K562 (cell line): ENCODE results near the gene C2orf92. TPM values are rescaled to one million over a fixed set of nuclear protein-coding genes. Genes with fewer than 3 reads are reported as not detected.
"Not testable (repeated sequence)": the region's sequence is repeated elsewhere in the genome, so short reads cannot be mapped to it uniquely, and the experiment has no call there.

Experiments
- ATAC-seq: fragments of 200-7000 bp; cut with Tn5 transposase; 3 replicates; pipeline ENCODE4 v1.9.1; 2020; ENCODE audit warnings: moderate library complexity
- BruUV-seq: library from RNA; stranded (reverse); fragments of 400-500 nt; replicated peaks from 2 replicates; lab custom pipeline; 2021; lab: Mats Ljungman, UMichigan
- CTCF ChIA-PET: fragments of 300-600 bp; formaldehyde crosslinking; extraction: SDS; loops from one replicate; lab custom pipeline; 2021; ENCODE audit warnings: low intra/inter-chr PET ratio; lab: Yijun Ruan, JAX
- POLR2A ChIA-PET: fragments of 300-600, 350-650 bp; sonication (Branson Sonifier 250); formaldehyde crosslinking; extraction: SDS; loops from one replicate; lab custom pipeline; 2021; ENCODE audit warnings: antibody characterized with exemption, inconsistent platforms; lab: Yijun Ruan, JAX
- DNase-seq, 4 experiments: peaks; one replicate each; pipeline versions ENCODE4 v3.0.0 to v3.0.0-alpha.2; 2011 to 2018; ENCODE audit warnings: low spot score in 3 of 4, mixed read lengths in 3 of 4; ENCODE audit errors: extremely low read depth in 1 of 4
- FAIRE-seq: peaks from 2 replicates; lab custom pipeline; 2011; peaks lifted over from hg19 to GRCh38; lab: Jason Lieb, UNC
- H2AFZ ChIP-seq: 2 replicates; pipeline ENCODE4 v1.6.0; 2011; ENCODE audit warnings: low read depth, low read length, control low read depth, inconsistent platforms
- H3K27ac ChIP-seq: fragments of 200-600 bp; 3 replicates; pipeline ENCODE4 v1.8.0; 2011; ENCODE audit warnings: low read depth, mild to moderate bottlenecking, control low read depth, inconsistent platforms, low read length, moderate library complexity, mixed read lengths; ENCODE audit errors: extremely low read depth
- H3K27me3 ChIP-seq, 2 experiments: fragments of 300-600 bp in 1 of 2; 2 replicates in 1 of 2; 3 replicates in 1 of 2; pipeline versions ENCODE4 v1.6.0 to v1.8.0; 2011; ENCODE audit warnings: inconsistent platforms in 2 of 2, low read length in 2 of 2, mild to moderate bottlenecking in 1 of 2, mixed read lengths in 1 of 2, moderate library complexity in 1 of 2; ENCODE audit not compliant: control insufficient read depth in 2 of 2, insufficient read depth in 2 of 2
- H3K36me3 ChIP-seq: fragments of 300-600 bp; 3 replicates; pipeline ENCODE4 v1.8.0; 2011; ENCODE audit warnings: mild to moderate bottlenecking, low read length, inconsistent platforms; ENCODE audit not compliant: control insufficient read depth, insufficient read depth
- H3K4me1 ChIP-seq, 2 experiments: fragments of 200-600 bp in 1 of 2; replicated peaks in 1 of 2; 2 replicates in 1 of 2; 3 replicates in 1 of 2; pipeline versions ENCODE4 v1.5.1 to v1.8.0; 2011; ENCODE audit warnings: inconsistent platforms in 2 of 2, low read length in 2 of 2, mild to moderate bottlenecking in 1 of 2, mixed read lengths in 1 of 2, moderate library complexity in 1 of 2; ENCODE audit not compliant: control insufficient read depth in 2 of 2, insufficient read depth in 2 of 2
- H3K4me2 ChIP-seq: 2 replicates; pipeline ENCODE4 v1.6.1; 2011; ENCODE audit warnings: low read length, control low read depth, inconsistent platforms, mixed read lengths; ENCODE audit not compliant: insufficient read depth
- H3K4me3 ChIP-seq: fragments of 200-600 bp; sonication (generic), shearing (Covaris generic); 2 replicates; pipeline ENCODE4 v1.5.1; 2016; ENCODE audit warnings: control low read depth, inconsistent platforms
- H3K79me2 ChIP-seq: fragments of 200-600 bp; 3 replicates; pipeline ENCODE4 v1.8.0; 2011; ENCODE audit warnings: low read length, inconsistent platforms; ENCODE audit not compliant: control insufficient read depth, insufficient read depth
- H3K9ac ChIP-seq, 2 experiments: 2 replicates each; pipeline versions ENCODE4 v1.6.0 to v1.6.1; 2011; ENCODE audit warnings: low read depth in 2 of 2, low read length in 2 of 2, control low read depth in 1 of 2, inconsistent platforms in 1 of 2, mild to moderate bottlenecking in 1 of 2, mixed read lengths in 1 of 2; ENCODE audit not compliant: insufficient read depth in 1 of 2
- H3K9me1 ChIP-seq: one replicate; pipeline ENCODE4 v1.6.0; 2011; ENCODE audit warnings: inconsistent platforms, mild to moderate bottlenecking, low read length, moderate library complexity; ENCODE audit not compliant: control insufficient read depth, insufficient read depth
- H3K9me3 ChIP-seq: replicated peaks from 2 replicates; pipeline ENCODE4 v1.5.1; 2011; ENCODE audit warnings: low read depth, low read length, inconsistent platforms; ENCODE audit not compliant: control insufficient read depth, insufficient read depth
- H4K20me1 ChIP-seq: replicated peaks from 2 replicates; pipeline ENCODE4 v1.6.1; 2011; ENCODE audit warnings: low read length, inconsistent platforms, mixed read lengths; ENCODE audit not compliant: control insufficient read depth, insufficient read depth
- ELF2 ChIP-seq: fragments of 250-450 bp; sonication (Bioruptor Pico); IDR thresholded peaks from 2 replicates; pipeline ENCODE4 v1.5.0; 2021; ENCODE audit warnings: mild to moderate bottlenecking
- IRF9 ChIP-seq: fragments of 450-650 bp; IDR thresholded peaks from 2 replicates; pipeline ENCODE4 v1.6.1; 2016; ENCODE audit warnings: missing biosample characterization, missing genetic modification characterization
- MEF2D ChIP-seq: conservative IDR thresholded peaks from 2 replicates; pipeline ENCODE4 v1.6.1; 2016; ENCODE audit warnings: low read depth, missing genetic modification characterization, missing compliant biosample characterization
- PYGO2 ChIP-seq: fragments of 450-650 bp; IDR thresholded peaks from 2 replicates; pipeline ENCODE4 v1.6.1; 2016; ENCODE audit warnings: mild to moderate bottlenecking, missing genetic modification characterization, moderate library complexity, missing compliant biosample characterization
- RFX7 ChIP-seq: fragments of 250-450 bp; sonication (Bioruptor Pico); IDR thresholded peaks from 2 replicates; pipeline ENCODE4 v1.5.1; 2021; ENCODE audit warnings: mild to moderate bottlenecking
- TAF7 ChIP-seq: fragments of 450-650 bp; IDR thresholded peaks from 2 replicates; pipeline ENCODE4 v1.6.1; 2016; ENCODE audit warnings: missing genetic modification characterization, missing compliant biosample characterization
- TEAD4 ChIP-seq, 2 experiments: sonication (generic) in 1 of 2; formaldehyde crosslinking in 1 of 2; IDR thresholded peaks; 2 replicates each; pipeline versions ENCODE4 v1.6.1 to v1.8.0; 2012 to 2022; ENCODE audit warnings: borderline replicate concordance in 1 of 2, inconsistent platforms in 1 of 2, low read length in 1 of 2, mild to moderate bottlenecking in 1 of 2, missing genetic modification reagents in 1 of 2
- TFE3 ChIP-seq: fragments of 450-650 bp; formaldehyde crosslinking; IDR thresholded peaks from 2 replicates; pipeline ENCODE4 v1.4.0; 2020; ENCODE audit warnings: mild to moderate bottlenecking, mixed read lengths
- THAP7 ChIP-seq: fragments of 250-450 bp; sonication (Bioruptor Pico); IDR thresholded peaks from 2 replicates; pipeline ENCODE4 v1.5.0; 2021
- TSHZ1 ChIP-seq: fragments of 250-450 bp; sonication (Bioruptor Pico); IDR thresholded peaks from 2 replicates; pipeline ENCODE4 v1.4.0; 2020; ENCODE audit warnings: mild to moderate bottlenecking, moderate library complexity
- ZNF134 ChIP-seq: fragments of 250-450 bp; sonication (Bioruptor Pico); conservative IDR thresholded peaks from 2 replicates; pipeline ENCODE4 v1.4.0; 2020
- ZNF395 ChIP-seq: fragments of 200-800 bp; sonication (Bioruptor generic); IDR thresholded peaks from 2 replicates; pipeline ENCODE4 v1.6.1; 2017; ENCODE audit warnings: missing genetic modification characterization, missing compliant biosample characterization
- WGBS: fragments of 100-300 bp; shearing (Covaris generic); methylation state at CpG from one replicate; pipeline ENCODE4 v1.1.6; 2016; ENCODE audit warnings: low coverage, mixed read lengths; ENCODE audit not compliant: insufficient coverage; ENCODE audit errors: missing lambda C conversion rate; 5-methylcytosine and 5-hydroxymethylcytosine counted together
- in situ Hi-C: fragments of 300-500 bp; cut with MboI; formaldehyde crosslinking; loops from 4 replicates; pipeline ENCODE4 v1.15.0; 2018; ENCODE audit warnings: inconsistent platforms, mixed read lengths
- intact Hi-C: fragments of 100-400 bp; cut with micrococcal nuclease; formaldehyde crosslinking; loops from 2 replicates; pipeline ENCODE4 v1.14.2; 2022
- polyA plus RNA-seq, 8 experiments: library from polyadenylated mRNA; depleted of rRNA in 4 of 8; stranded (reverse) in 5 of 8; unstranded in 3 of 8; fragments of >200 nt; fragmentation: Nextera tagmentation in 2 of 8; fragmentation: Illumina TruSeq in 1 of 8; extraction: Ambion mirVana in 2 of 8; extraction: Trizol in 1 of 8; gene quantifications; 2 replicates each; pipeline versions ENCODE4 v1.2.1 to v1.2.3, GENCODE V29; 2011 to 2014; ENCODE audit warnings: inconsistent platforms in 1 of 8, missing spikeins in 1 of 8
- total RNA-seq, 7 experiments: library from RNA; depleted of rRNA in 6 of 7; stranded (reverse); fragments of >200 nt in 6 of 7; fragmentation: Illumina TruSeq in 2 of 7; extraction: Trizol in 2 of 7; gene quantifications; 2 replicates each; pipeline versions ENCODE4 v1.2.1 to v1.2.3, GENCODE V29; 2011 to 2021; ENCODE audit warnings: low replicate concordance in 1 of 7

C2orf92 gene
- total and polyA plus RNA-seq, 9 of the 15 experiments (the other 6 are each of a cell fraction or from before 2014, with no cell fraction given) = 0.65 to 6.8 (median 3.6) TPM

- in situ Hi-C loops; FAIRE-seq; H3K9me3 ChIP-seq; POLR2A ChIA-PET; H2AFZ ChIP-seq; H3K36me3 ChIP-seq; H3K79me2 ChIP-seq; BruUV-seq; H3K9me1 ChIP-seq; ATAC-seq; H3K27ac ChIP-seq; intact Hi-C loops; H4K20me1 ChIP-seq; H3K4me3 ChIP-seq; H3K4me2 ChIP-seq; H3K27me3 ChIP-seq; CTCF ChIA-PET; TF ChIP-seq TEAD4 (CRISPR knock-in tag; IDR thresholded peaks at IDR 0.05; ENCODE audit: borderline replicate concordance): not testable (repeated sequence)
- Histone ChIP-seq H3K9ac (peak overlapping the region in 1 of 2 experiments; percentile 78; a peak in 2 of 4 replicates), H3K4me1 (peaks cover 24 to 47% of the 10 kb centered on the region in 2 experiments)
- DNase-seq = peak in 1 of 4 experiments; percentile 51
- WGBS = 0% methylated on average over 9 of the region's 9 CpGs
- TF ChIP-seq TSHZ1 (CRISPR knock-in tag) = peak; percentile 95
- peak; percentile 51 for TF ChIP-seq ZNF134 (CRISPR knock-in tag)
- peak; percentile 69 for TF ChIP-seq TEAD4 (IDR thresholded peaks at IDR 0.05; ENCODE audit: low read length)
- peak; percentile 43; the same call in 1 of the 2 replicates for TF ChIP-seq RFX7 (CRISPR knock-in tag)
- peak; percentile 63; the same call in 1 of the 2 replicates for TF ChIP-seq ELF2
- TF ChIP-seq MEF2D (tag) = peak; percentile 90
- TF ChIP-seq PYGO2 (tag) = peak; percentile 74; the same call in 1 of the 2 replicates
- 0 out of 2 replicates have a peak, but pooled peaks have one; percentile 79 for TF ChIP-seq THAP7
- peak; percentile 65 for TF ChIP-seq TFE3
- TF ChIP-seq ZNF395 (CRISPR knock-in tag) = peak; percentile 88; the same call in 1 of the 2 replicates
- TF ChIP-seq TAF7 (tag) = peak; percentile 65
- peak; percentile 61; the same call in 1 of the 2 replicates for TF ChIP-seq IRF9 (tag)
Observed at GRCh38 chr2:97712175-97712574, 42.7 kb downstream of the C2orf92 start.
